ENCODE results near the gene GLCE.

DNA sequence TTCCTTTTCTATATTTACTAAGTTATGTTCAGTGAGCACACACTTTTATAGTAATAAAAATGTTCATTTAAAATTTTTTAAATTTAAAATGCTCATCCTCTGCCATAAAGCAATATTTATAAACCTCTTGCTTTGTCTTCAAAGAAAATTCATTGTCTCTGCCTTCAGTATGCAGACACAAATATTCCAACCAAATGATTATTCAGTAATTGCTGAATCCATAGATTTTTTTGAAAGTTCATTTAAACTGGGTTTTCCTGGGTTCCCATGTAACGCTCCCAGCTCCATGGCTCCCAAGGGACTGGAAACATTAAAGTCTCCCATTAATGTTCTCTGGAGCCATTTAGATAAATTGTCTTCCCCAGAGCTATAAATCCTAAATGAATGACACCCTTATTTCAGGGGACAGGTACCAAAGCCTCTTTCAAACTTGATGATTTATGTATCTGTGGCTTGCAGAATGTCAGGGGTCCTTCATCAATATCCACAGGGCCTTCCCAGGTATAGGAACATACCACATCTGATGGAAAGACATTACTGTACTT lies 15.2 kb upstream of the GLCE start:
- TF ChIP-seq, protein P1, sequence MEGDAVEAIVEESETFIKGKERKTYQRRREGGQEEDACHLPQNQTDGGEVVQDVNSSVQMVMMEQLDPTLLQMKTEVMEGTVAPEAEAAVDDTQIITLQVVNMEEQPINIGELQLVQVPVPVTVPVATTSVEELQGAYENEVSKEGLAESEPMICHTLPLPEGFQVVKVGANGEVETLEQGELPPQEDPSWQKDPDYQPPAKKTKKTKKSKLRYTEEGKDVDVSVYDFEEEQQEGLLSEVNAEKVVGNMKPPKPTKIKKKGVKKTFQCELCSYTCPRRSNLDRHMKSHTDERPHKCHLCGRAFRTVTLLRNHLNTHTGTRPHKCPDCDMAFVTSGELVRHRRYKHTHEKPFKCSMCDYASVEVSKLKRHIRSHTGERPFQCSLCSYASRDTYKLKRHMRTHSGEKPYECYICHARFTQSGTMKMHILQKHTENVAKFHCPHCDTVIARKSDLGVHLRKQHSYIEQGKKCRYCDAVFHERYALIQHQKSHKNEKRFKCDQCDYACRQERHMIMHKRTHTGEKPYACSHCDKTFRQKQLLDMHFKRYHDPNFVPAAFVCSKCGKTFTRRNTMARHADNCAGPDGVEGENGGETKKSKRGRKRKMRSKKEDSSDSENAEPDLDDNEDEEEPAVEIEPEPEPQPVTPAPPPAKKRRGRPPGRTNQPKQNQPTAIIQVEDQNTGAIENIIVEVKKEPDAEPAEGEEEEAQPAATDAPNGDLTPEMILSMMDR (conservative IDR thresholded peaks at IDR 0.05 in 1 of 2, IDR thresholded peaks at IDR 0.05 in 1 of 2; ENCODE audit: low read depth in 1 of 2, low read length in 2 of 2): no peak
- no peak for TF ChIP-seq EZH2 (IDR thresholded peaks at IDR 0.05; ENCODE audit: low read length, missing control alignments)

Measured in fibroblast of lung (primary cell).